Sigmoid colon (tissue), 7 donors: ENCODE results near the gene ASTL. TPM values are rescaled to one million over a fixed set of nuclear protein-coding genes. Genes with fewer than 3 reads are reported as not detected.

Experiments used
- DNase-seq: peaks from one replicate; pipeline ENCODE4 v3.0.0-alpha.2; 2019
- H3K27ac ChIP-seq, 4 donors: fragments of 200-600 bp; sonication (generic); one replicate each; pipeline ENCODE4 v1.5.1; 2016 to 2019; ENCODE audit warnings: mild to moderate bottlenecking in 1 of 4
- H3K27me3 ChIP-seq, 3 donors: fragments of 200-600 bp; sonication (generic); one replicate each; pipeline ENCODE4 v1.5.1; 2019; ENCODE audit warnings: mild to moderate bottlenecking in 1 of 3
- H3K36me3 ChIP-seq, 4 donors: fragments of 200-600 bp; sonication (generic); one replicate each; pipeline ENCODE4 v1.5.1; 2016 to 2019
- H3K4me1 ChIP-seq, 4 donors: fragments of 200-600 bp; sonication (generic); one replicate each; pipeline ENCODE4 v1.5.1; 2017 to 2019
- H3K4me3 ChIP-seq, 4 donors: fragments of 200-600 bp; sonication (generic); one replicate each; pipeline ENCODE4 v1.5.1; 2017 to 2019; ENCODE audit warnings: mild to moderate bottlenecking in 2 of 4, moderate library complexity in 1 of 4
- H3K9me3 ChIP-seq, 4 donors: fragments of 200-600 bp in 3 of 4; sonication (generic) in 3 of 4; one replicate each; pipeline versions ENCODE4 v1.5.1 to v1.6.1; 2013 to 2019
- CTCF ChIP-seq, 4 experiments: fragments of 450-650 bp in 3 of 4; fragments of 200-600 bp in 1 of 4; IDR thresholded peaks; one replicate each; pipeline ENCODE4 v1.5.1; 2016 to 2019; ENCODE audit warnings: antibody characterized with exemption in 4 of 4, mild to moderate bottlenecking in 3 of 4, moderate library complexity in 2 of 4
- EP300 ChIP-seq, 4 donors: sonication (generic); formaldehyde crosslinking; IDR thresholded peaks; one replicate each; pipeline ENCODE4 v1.6.1; 2017; ENCODE audit warnings: antibody characterized with exemption in 4 of 4
- POLR2A ChIP-seq, 2 donors: fragments of 450-650 bp; IDR thresholded peaks; one replicate each; pipeline ENCODE4 v1.6.1; 2016; ENCODE audit warnings: antibody characterized with exemption in 2 of 2, mild to moderate bottlenecking in 2 of 2, moderate library complexity in 2 of 2
- POLR2AphosphoS5 ChIP-seq, 4 donors: sonication (generic); formaldehyde crosslinking; IDR thresholded peaks; one replicate each; pipeline ENCODE4 v1.6.1; 2017; ENCODE audit warnings: antibody characterized with exemption in 4 of 4
- WGBS, 2 donors: extraction: QIAGEN DNeasy Blood & Tissue Kit; methylation state at CpG; one replicate each; pipeline ENCODE4 v1.1.7; 2013; 5-methylcytosine and 5-hydroxymethylcytosine counted together
- intact Hi-C: fragments of 100-400 bp; cut with DNase I; formaldehyde crosslinking; loops from one replicate; pipeline ENCODE4 v1.15.1; 2023
- polyA plus RNA-seq, 3 donors: library from polyadenylated mRNA; stranded (reverse); fragments of 200-250 nt; gene quantifications; one replicate each; pipeline ENCODE4 v1.2.3, GENCODE V29; 2013
- total RNA-seq, 4 donors: library from RNA; depleted of rRNA; stranded (reverse); fragments of >200 nt; gene quantifications; one replicate each; pipeline ENCODE4 v1.1.0, GENCODE V29; 2016
- donor health status: healthy with polysubstance abuse.
- donor health status: Bipolar disorder and iron deficiency.
- donor health status: healthy.

ASTL gene
- total and polyA plus RNA-seq, 7 donors = 0.36 TPM; not detected in 6

DNA sequence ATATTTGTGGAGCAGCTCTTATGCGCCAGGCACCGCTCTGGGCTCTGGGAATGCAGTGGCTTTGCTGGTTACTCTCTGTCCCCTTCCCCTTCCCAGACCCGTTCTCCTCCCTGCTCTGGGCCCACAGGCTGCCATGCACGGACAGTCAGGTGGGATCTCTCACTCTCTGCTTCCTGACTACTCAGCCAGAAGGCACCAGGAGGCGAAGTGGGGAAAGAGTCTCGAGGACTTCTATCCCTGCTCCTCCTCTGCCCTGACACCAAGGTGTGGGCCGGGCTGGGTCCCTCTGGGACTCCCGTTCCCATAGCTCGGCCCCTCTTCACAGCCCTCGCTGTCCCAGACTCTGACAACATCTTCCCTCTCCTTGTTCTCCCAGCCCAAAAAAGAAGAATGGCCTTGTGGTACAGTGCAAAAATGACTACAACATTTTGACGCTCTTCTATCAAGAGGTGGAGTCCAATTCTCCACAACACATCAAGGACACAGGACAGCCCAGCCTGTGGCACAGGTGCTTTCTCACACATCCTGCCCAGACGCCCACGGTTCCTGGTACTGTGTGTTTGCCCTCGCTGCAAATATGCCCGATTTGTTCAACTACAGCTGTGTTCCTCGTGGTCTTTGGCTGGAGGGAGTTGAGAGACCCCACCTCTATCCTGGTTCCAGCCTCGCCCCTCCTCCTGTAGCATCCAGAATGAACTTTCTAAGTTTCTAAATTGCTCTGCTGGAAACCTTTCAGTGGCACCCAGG is 21.0 kb upstream of the ASTL start:
- Histone ChIP-seq H3K27ac (no peak overlapping the region), H3K27me3 (peaks cover 0 to 7% (median 0%) of the 10 kb centered on the region in 3 donors), H3K9me3 (no peaks in the 10 kb centered on the region), H3K4me3 (no peak overlapping the region), H3K4me1 (no peaks in the 10 kb centered on the region), H3K36me3 (no peaks in the 10 kb centered on the region)
- intact Hi-C loops = no loop called here
- DNase-seq = peak; percentile 45
- TF ChIP-seq CTCF (IDR thresholded peaks at IDR 0.05) (no peak), EP300 (IDR thresholded peaks at IDR 0.05) (no peak), POLR2A (IDR thresholded peaks at IDR 0.05) (no peak), POLR2AphosphoS5 (IDR thresholded peaks at IDR 0.05) (no peak)
- 76 to 87% methylated on average over 17 of the region's 17 CpGs for WGBS, 2 donors

DNA sequence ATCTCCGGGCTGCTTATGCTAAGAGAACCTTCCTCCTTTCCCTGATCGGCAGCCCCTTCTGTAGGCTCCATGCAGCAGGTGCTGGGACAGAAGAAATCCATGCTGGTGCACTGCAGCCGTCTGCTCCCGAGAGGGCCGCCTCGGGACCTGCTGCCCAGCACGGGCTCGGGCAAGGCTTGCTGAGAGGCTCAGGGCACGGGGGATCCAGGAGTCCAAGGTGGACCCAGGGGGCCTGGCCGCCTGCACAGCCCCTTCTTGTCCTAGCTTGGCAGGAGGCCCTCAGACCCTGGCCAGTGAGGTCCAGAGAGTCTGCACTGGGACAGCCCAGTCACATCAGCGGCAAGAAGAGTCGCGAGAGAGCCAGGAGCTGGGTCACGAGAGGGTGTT is 20.2 kb upstream of the ASTL start:
- intact Hi-C loops = no loop called here
- no peak overlapping the region for H3K27ac ChIP-seq
- WGBS, 2 donors = 89 to 92% methylated on average over 14 of the region's 14 CpGs
- H3K4me1 ChIP-seq = no peaks in the 10 kb centered on the region
- no peaks in the 10 kb centered on the region for H3K36me3 ChIP-seq
- H3K27me3 ChIP-seq = peaks cover 0 to 7% (median 0%) of the 10 kb centered on the region in 3 donors
- H3K4me3 ChIP-seq = no peak overlapping the region
- TF ChIP-seq POLR2A (IDR thresholded peaks at IDR 0.05) = no peak
- TF ChIP-seq POLR2AphosphoS5 (IDR thresholded peaks at IDR 0.05) = no peak
- no peak for TF ChIP-seq EP300 (IDR thresholded peaks at IDR 0.05)
- TF ChIP-seq CTCF (IDR thresholded peaks at IDR 0.05) = no peak
- H3K9me3 ChIP-seq = no peaks in the 10 kb centered on the region
- DNase-seq = peak; percentile 56

DNA sequence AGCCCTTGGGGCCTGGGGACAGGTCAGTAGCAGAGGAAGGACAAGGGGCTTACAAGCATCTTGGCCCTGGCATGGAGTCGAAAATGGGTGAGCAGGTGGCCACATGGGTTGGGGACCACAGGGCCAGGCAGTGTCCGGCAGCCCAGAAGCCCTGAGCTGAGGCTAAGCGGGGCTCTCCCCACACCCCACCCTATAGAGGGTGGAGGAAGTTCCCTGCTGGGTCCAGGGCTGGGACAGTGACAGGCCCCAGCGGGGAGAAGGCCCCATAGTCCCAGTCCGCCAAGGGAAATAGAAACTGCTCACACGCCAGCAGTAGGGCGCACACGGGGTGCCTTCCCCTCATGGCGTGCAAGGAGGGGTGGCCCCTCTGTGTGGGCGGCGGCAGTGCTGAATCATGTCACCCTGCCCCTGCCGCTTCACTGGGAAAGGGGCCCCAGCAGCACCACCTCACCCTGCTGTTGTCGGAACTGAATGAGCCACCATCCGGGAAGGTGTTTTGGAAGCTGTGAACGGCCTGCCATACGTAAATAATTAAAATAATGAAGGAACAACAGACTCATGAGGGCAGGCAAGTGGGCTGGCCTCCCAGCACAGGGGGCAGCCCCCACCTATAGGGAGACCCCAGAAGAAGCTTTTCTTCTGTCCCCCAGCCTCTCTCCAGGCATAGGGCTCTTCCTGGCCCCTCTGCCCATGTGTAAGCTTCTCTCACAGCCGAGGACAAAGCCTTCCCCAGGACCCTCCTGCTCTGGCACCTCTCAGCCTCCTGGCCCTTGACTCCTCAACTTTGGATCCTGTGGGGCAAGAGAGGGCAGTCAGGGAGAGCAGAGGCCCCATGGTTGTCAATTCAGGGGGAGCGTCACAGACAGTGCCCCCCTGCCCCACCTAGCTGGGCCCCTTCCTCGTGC is 19.6 kb upstream of the ASTL start:
- no peaks in the 10 kb centered on the region for H3K9me3 ChIP-seq
- 58 to 76% methylated on average over 19 of the region's 19 CpGs for WGBS, 2 donors
- H3K4me3 ChIP-seq = no peak overlapping the region
- no peaks in the 10 kb centered on the region for H3K36me3 ChIP-seq
- no peak overlapping the region for H3K27ac ChIP-seq
- peak; percentile 50 for DNase-seq
- no peaks in the 10 kb centered on the region for H3K4me1 ChIP-seq
- H3K27me3 ChIP-seq = peaks cover 0 to 7% (median 0%) of the 10 kb centered on the region in 3 donors
- intact Hi-C loops = no loop called here
- TF ChIP-seq POLR2A (IDR thresholded peaks at IDR 0.05) = no peak
- no peak for TF ChIP-seq POLR2AphosphoS5 (IDR thresholded peaks at IDR 0.05)
- no peak for TF ChIP-seq EP300 (IDR thresholded peaks at IDR 0.05)
- TF ChIP-seq CTCF (IDR thresholded peaks at IDR 0.05) = no peak

- TF ChIP-seq CTCF (IDR thresholded peaks at IDR 0.05) (no peak), POLR2AphosphoS5 (IDR thresholded peaks at IDR 0.05) (no peak), EP300 (IDR thresholded peaks at IDR 0.05) (no peak), POLR2A (IDR thresholded peaks at IDR 0.05) (no peak)
- intact Hi-C loops = no loop called here
Observed at GRCh38 chr2:96156926-96157648, 18.8 kb upstream of the ASTL start.

More at GRCh38 chr2:96156926-96157648, 18.8 kb upstream of the ASTL start:
- no peak overlapping the region for H3K4me3 ChIP-seq
- 83 to 95% methylated on average over 5 of the region's 5 CpGs for WGBS, 2 donors
- H3K36me3 ChIP-seq = no peaks in the 10 kb centered on the region
- H3K27ac ChIP-seq = no peak overlapping the region
- peak; percentile 54 for DNase-seq
- no peaks in the 10 kb centered on the region for H3K9me3 ChIP-seq
- H3K4me1 ChIP-seq = no peaks in the 10 kb centered on the region
- peaks cover 0 to 7% (median 0%) of the 10 kb centered on the region in 3 donors for H3K27me3 ChIP-seq
